NCI-H1694 treated with DMSO at 0.1 percent for 48 hours (cell line): ENCODE data around the gene TRIOBP.
"Not testable (repeated sequence)": the region's sequence is repeated elsewhere in the genome, so short reads cannot be mapped to it uniquely, and the experiment has no call there.

Experiments
- DNase-seq: peaks from one replicate; lab custom pipeline; 2025; lab: John Stamatoyannopoulos, UW

The TRIOBP gene

GRCh38 chr22:37692627-37693285, 4.1 kb upstream of the TRIOBP start:
- no peak for DNase-seq

- not testable (repeated sequence) for DNase-seq
Measured at GRCh38 chr22:37694131-37694530, 2.7 kb upstream of the TRIOBP start.

- DNase-seq = not testable (repeated sequence)
Measured at GRCh38 chr22:37696260-37696656, 590 bp upstream of the TRIOBP start.

- DNase-seq = no peak
Measured at GRCh38 chr22:37697538-37697835, 639 bp downstream of the TRIOBP start.

- DNase-seq = no peak
Measured at GRCh38 chr22:37701141-37701786, 4.4 kb downstream of the TRIOBP start.

- DNase-seq = no peak
Measured at GRCh38 chr22:37703906-37704305, 7.1 kb downstream of the TRIOBP start.

- DNase-seq = no peak
Measured at GRCh38 chr22:37704645-37705044, 7.8 kb downstream of the TRIOBP start.

GRCh38 chr22:37705205-37705604, 8.4 kb downstream of the TRIOBP start:
- DNase-seq = no peak

- DNase-seq = no peak
Measured at GRCh38 chr22:37708580-37709444, 12.0 kb downstream of the TRIOBP start.

GRCh38 chr22:37709445-37709765, 12.6 kb downstream of the TRIOBP start:
- no peak for DNase-seq

GRCh38 chr22:37710675-37711074, 13.8 kb downstream of the TRIOBP start:
- no peak for DNase-seq

GRCh38 chr22:37711490-37711889, 14.6 kb downstream of the TRIOBP start:
- no peak for DNase-seq

- DNase-seq = no peak
Measured at GRCh38 chr22:37713761-37714160, 16.9 kb downstream of the TRIOBP start.

GRCh38 chr22:37714634-37715033, 17.8 kb downstream of the TRIOBP start:
- no peak for DNase-seq

- no peak for DNase-seq
Measured at GRCh38 chr22:37715760-37716159, 18.9 kb downstream of the TRIOBP start.

GRCh38 chr22:37716708-37717107, 19.9 kb downstream of the TRIOBP start:
- no peak for DNase-seq

GRCh38 chr22:37717235-37717634, 20.4 kb downstream of the TRIOBP start:
- DNase-seq = not testable (repeated sequence)

GRCh38 chr22:37717746-37718305, 21.0 kb downstream of the TRIOBP start:
- not testable (repeated sequence) for DNase-seq

GRCh38 chr22:37725551-37726240, 28.8 kb downstream of the TRIOBP start:
- no peak for DNase-seq

- no peak for DNase-seq
Measured at GRCh38 chr22:37726241-37726887, 29.5 kb downstream of the TRIOBP start.

GRCh38 chr22:37728620-37729019, 31.8 kb downstream of the TRIOBP start:
- DNase-seq = no peak
